GM12892 (cell line): ENCODE results near the gene MTCL1.

Experiments
- POLR2A ChIP-seq: IDR thresholded peaks from 2 replicates; pipeline ENCODE4 v1.6.1; 2011; ENCODE audit warnings: low read depth, low read length, control low read depth
- POLR2AphosphoS5 ChIP-seq: IDR thresholded peaks from 2 replicates; pipeline ENCODE4 v1.6.1; 2011; ENCODE audit warnings: low read depth, low read length, control low read depth

GRCh38 chr18:8708670-8709069, 3.3 kb downstream of the MTCL1 start:
- TF ChIP-seq POLR2A: no peak
- TF ChIP-seq POLR2AphosphoS5: no peak
